Measurements from ENCODE around the gene OSBPL10.

- no peak for TF ChIP-seq CTCF (IDR thresholded peaks at IDR 0.05)
- TF ChIP-seq EZH2 (IDR thresholded peaks at IDR 0.05), result no peak
These were observed 230.7 kb downstream of the OSBPL10 start for GRCh38 chr3:31750341-31750740.

Measured in neural progenitor cell (in vitro differentiated cells).